ENCODE results near the gene TRIM23. TPM values are rescaled to one million over a fixed set of nuclear protein-coding genes. Genes with fewer than 3 reads are reported as not detected.

TRIM23 gene
- total RNA-seq, 4 donors from 2014 or later = 14.9 to 29.2 (median 17.4) TPM

DNA sequence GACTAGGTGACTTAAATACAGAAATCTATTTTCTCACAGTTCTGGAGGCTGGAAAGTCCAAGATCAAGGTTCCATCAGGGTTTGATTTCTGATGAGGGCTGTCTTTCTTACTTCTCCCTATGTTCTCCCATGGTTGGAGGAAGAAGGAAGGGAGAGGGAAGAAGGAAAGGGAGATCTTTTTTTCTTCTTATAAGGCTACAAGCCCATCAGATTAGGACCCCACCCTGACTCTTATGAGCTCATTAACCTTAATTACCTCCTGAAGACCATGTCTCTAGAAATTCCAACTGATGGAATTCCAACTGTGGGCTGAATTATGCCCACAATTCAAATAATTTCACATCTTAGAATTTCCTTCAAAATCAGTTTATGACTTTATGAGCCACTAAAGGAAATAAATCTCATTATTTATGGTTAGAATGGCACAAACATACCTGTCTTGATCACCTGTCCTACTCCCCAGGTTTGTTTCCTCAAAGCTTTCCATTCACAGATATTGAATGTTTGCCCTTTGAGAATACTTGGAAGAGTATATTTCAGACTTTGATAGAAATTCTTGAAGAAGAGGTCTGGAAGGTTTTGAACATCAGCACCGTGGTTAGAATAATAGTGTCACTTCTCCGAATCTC, 53.4 kb downstream of the TRIM23 start:
- H3K9me3 ChIP-seq = no peaks in the 10 kb centered on the region
- WGBS, 2 donors = 94% methylated on average over 2 of the region's 2 CpGs
- peaks cover 0 to 11% of the 10 kb centered on the region in 2 donors for H3K36me3 ChIP-seq
- no peak for TF ChIP-seq POLR2A (IDR thresholded peaks at IDR 0.05)
- TF ChIP-seq, protein P1, sequence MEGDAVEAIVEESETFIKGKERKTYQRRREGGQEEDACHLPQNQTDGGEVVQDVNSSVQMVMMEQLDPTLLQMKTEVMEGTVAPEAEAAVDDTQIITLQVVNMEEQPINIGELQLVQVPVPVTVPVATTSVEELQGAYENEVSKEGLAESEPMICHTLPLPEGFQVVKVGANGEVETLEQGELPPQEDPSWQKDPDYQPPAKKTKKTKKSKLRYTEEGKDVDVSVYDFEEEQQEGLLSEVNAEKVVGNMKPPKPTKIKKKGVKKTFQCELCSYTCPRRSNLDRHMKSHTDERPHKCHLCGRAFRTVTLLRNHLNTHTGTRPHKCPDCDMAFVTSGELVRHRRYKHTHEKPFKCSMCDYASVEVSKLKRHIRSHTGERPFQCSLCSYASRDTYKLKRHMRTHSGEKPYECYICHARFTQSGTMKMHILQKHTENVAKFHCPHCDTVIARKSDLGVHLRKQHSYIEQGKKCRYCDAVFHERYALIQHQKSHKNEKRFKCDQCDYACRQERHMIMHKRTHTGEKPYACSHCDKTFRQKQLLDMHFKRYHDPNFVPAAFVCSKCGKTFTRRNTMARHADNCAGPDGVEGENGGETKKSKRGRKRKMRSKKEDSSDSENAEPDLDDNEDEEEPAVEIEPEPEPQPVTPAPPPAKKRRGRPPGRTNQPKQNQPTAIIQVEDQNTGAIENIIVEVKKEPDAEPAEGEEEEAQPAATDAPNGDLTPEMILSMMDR (IDR thresholded peaks at IDR 0.05) = no peak
- no peak for DNase-seq
- no peak overlapping the region for H3K4me3 ChIP-seq (replicated peaks in 1 of 3)
- intact Hi-C loops (cut with DNase I) = no loop called here
- no peak overlapping the region for H3K27ac ChIP-seq
- H3K27me3 ChIP-seq = no peaks in the 10 kb centered on the region
- no peaks in the 10 kb centered on the region for H3K4me1 ChIP-seq

- peaks cover 0 to 3% of the 10 kb centered on the region in 2 donors for H3K36me3 ChIP-seq
- no peak overlapping the region for H3K27ac ChIP-seq
- no peak for DNase-seq
- peaks cover 11 to 12% of the 10 kb centered on the region in 2 donors for H3K4me1 ChIP-seq
- H3K9me3 ChIP-seq = no peaks in the 10 kb centered on the region
- H3K4me3 ChIP-seq (replicated peaks in 1 of 3) = no peak overlapping the region
- WGBS, 2 donors = 85 to 88% methylated on average over 5 of the region's 5 CpGs
- intact Hi-C loops (cut with DNase I) = no loop called here
- TF ChIP-seq, protein P1 (IDR thresholded peaks at IDR 0.05) = no peak
- TF ChIP-seq POLR2A (IDR thresholded peaks at IDR 0.05) = no peak
- H3K27me3 ChIP-seq = no peaks in the 10 kb centered on the region
Observed at GRCh38 chr5:65566505-65566904, 57.6 kb downstream of the TRIM23 start.

GRCh38 chr5:65563777-65564176, 60.4 kb downstream of the TRIM23 start:
- H3K4me1 ChIP-seq = peaks cover 11 to 12% of the 10 kb centered on the region in 2 donors
- intact Hi-C loops (cut with DNase I) = no loop called here
- DNase-seq = no peak
- TF ChIP-seq POLR2A (IDR thresholded peaks at IDR 0.05) = no peak
- TF ChIP-seq, protein P1 (IDR thresholded peaks at IDR 0.05) = no peak
- H3K36me3 ChIP-seq = no peaks in the 10 kb centered on the region
- H3K4me3 ChIP-seq (replicated peaks in 1 of 3) = peak overlapping the region; percentile 66 to 75 (median 72)
- no peaks in the 10 kb centered on the region for H3K27me3 ChIP-seq
- peak overlapping the region in 1 of 3 donors; percentile 88 for H3K27ac ChIP-seq
- H3K9me3 ChIP-seq = no peaks in the 10 kb centered on the region
- WGBS, 2 donors = 5 to 9% methylated on average over 11 of the region's 11 CpGs

DNA sequence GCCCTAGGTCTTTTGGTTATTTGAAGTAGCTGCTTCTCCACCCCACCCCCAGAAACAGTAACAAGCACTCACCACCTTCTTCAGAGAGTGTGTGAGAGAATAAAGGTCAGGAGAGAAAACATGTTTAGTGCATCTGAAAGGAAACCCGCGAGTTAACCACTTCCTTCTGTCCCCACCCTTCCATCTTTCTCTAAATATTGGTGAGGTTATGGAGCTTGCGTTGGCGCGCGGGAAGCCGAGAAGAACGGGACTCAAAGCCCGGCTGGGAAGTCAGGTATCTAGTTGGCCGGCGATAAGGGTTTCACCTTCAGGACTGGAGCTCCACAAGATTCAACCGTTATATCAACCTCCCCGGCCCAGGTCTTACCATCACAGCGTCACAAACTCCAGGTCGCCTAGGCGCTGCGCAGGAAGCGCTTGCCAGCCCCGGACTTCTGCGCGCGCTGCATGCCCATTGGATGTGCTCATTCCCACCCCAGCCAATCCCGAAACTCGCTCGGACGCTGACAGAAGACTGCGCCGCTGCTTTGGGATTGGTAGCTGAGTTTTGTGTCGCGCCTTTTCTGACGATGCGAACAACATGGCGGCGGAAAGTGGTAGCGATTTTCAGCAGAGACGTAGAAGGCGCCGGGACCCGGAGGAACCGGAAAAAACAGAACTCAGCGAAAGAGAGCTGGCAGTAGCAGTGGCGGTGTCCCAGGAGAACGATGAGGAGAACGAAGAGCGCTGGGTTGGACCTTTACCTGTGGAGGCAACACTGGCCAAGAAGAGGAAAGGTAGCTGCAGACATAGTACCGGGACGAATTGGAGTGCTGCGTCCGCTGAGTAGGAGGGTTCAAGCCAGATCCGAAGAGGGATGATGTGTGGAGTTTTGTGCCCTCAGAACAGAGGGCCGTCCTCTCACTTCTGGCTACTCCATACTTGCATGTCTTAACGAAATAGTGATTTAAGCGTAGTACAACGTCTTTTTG, 61.1 kb downstream of the TRIM23 start, which contains the start of the genes CENPK and PPWD1:
Gene CENPK, minus strand, starts transcription at position 438 of the 971 bp plus-strand sequence. CDS start 8,261 bp downstream, outside the sequence.
Gene PPWD1, plus strand, starts transcription at position 566 of the 971 bp plus-strand sequence. Its CDS starts 15 bp downstream, at position 581.
- TF ChIP-seq POLR2A (IDR thresholded peaks at IDR 0.05) = peak in 1 of 2 donors; percentile 78
- TF ChIP-seq, protein P1 (IDR thresholded peaks at IDR 0.05) = peak in 1 of 6 experiments; percentile 7
- 0% methylated on average over 50 to 51 of the region's 54 CpGs for WGBS, 2 donors
- Histone ChIP-seq H3K4me3 (replicated peaks in 1 of 3) (peak within 1 kb of the TSS; percentile 66 to 75 (median 72)), H3K9me3 (no peaks in the 10 kb centered on the region), H3K36me3 (no peaks in the 10 kb centered on the region), H3K27ac (peak within 1 kb of the TSS; percentile 69 to 93 (median 88)), H3K27me3 (no peaks in the 10 kb centered on the region), H3K4me1 (peaks cover 11 to 12% of the 10 kb centered on the region in 2 donors)
- intact Hi-C loops (cut with DNase I) = no loop called here
- peak; percentile 94 for DNase-seq

Data from thyroid gland (tissue), 4 donors.